ENCODE data around the gene MLIP.

DNA sequence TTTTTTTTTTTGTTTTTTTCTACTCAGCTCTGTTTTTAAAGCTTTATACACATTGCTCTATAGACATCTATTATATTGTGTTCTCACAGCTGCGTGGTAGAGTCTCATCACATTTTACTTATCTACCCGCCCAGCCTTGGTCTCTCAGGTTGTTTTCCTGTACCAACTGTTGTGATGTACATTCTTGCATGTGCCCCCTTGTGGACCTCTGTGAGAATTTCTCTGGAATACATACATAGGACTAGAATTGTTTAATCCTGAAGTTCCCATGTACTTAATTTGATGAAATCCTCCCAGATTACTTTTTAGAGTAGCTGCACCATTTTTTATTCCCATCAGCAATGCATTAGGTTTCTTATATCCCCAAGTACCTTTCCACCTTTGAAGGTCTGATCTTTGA, 156.6 kb downstream of the MLIP start:
- TF ChIP-seq BHLHE40 (IDR thresholded peaks at IDR 0.05; ENCODE audit: borderline replicate concordance), result no peak
- TF ChIP-seq NFRKB (IDR thresholded peaks at IDR 0.05), result no peak
- no peak for TF ChIP-seq FOXM1 (IDR thresholded peaks at IDR 0.05; ENCODE audit: borderline replicate concordance)
- TF ChIP-seq FOXK2 (IDR thresholded peaks at IDR 0.05), result no peak
- TF ChIP-seq HDGF (IDR thresholded peaks at IDR 0.05; ENCODE audit: borderline replicate concordance), result no peak
- TF ChIP-seq, protein P1, sequence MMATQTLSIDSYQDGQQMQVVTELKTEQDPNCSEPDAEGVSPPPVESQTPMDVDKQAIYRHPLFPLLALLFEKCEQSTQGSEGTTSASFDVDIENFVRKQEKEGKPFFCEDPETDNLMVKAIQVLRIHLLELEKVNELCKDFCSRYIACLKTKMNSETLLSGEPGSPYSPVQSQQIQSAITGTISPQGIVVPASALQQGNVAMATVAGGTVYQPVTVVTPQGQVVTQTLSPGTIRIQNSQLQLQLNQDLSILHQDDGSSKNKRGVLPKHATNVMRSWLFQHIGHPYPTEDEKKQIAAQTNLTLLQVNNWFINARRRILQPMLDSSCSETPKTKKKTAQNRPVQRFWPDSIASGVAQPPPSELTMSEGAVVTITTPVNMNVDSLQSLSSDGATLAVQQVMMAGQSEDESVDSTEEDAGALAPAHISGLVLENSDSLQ (IDR thresholded peaks at IDR 0.05), result no peak
- TF ChIP-seq TARDBP (IDR thresholded peaks at IDR 0.05), result no peak
- no peak for TF ChIP-seq SUZ12 (IDR thresholded peaks at IDR 0.05)
- TF ChIP-seq ZNF384 (IDR thresholded peaks at IDR 0.05), result no peak
- TF ChIP-seq ELF4 (IDR thresholded peaks at IDR 0.05), result no peak
